Activated CD4-positive, alpha-beta T cell treated with anti-CD3 and anti-CD28 coated beads, Interleukin-2, Interleukin-6, amounts not matched to agents 100 ng/mL and 50 ng/mL, durations not matched to agents 16 hours and 8 hours (primary cell): ENCODE data around the gene DNMT3A.

Experiments used
- DNase-seq: peaks from one replicate; pipeline ENCODE4 v3.0.0-alpha.2; 2020

Gene DNMT3A

DNA sequence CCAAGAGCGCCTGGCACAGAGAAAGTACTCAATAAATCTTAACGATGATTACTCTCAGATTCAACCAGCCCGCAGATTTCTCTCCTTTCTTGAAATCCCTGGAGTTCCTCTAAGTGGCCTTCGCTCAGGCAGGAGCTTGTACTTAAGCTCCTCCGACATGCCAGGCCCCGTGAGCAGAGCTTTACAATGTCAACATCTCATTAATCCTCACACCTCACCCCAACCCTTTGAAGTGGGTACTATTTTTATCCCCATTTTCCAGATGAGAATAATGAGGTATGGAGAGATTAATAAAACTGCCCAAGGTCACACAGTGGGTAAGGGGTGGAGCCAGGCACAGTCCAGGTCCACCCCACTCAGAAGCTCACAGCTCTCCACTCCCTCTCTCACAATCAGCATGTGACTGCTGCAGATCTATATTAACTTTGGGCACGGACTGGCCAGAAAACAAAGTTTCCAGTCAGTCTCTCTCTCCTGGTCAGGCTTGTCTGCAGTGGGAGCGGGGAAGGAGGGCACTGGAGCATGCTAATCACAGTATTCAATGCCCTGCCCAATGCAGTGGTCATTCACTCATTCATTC, 18.0 kb downstream of the DNMT3A start:
- DNase-seq, result no peak

GRCh38 chr2:25323042-25323514, 18.6 kb downstream of the DNMT3A start:
- DNase-seq, result peak; percentile 68

- DNase-seq, result no peak
Observed at GRCh38 chr2:25322312-25322711, 19.4 kb downstream of the DNMT3A start.

DNA sequence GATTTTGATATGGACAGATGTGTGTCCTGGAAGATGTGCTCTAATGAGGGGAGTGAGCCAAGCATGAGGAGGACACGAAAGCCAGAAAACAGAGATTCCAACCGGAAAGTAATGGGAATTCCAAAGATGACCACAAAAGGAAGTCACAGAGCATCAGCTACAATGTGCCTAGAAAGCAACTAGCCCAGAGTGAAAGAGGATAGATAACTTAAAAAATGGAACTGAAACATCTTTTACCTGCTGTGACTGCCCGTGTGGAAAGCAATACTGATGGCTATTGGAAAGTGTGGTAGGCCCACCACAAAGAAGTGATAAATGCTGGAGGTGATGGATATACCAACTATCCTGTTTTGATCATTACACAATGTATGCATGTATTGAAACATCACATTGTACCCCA, 21.6 kb downstream of the DNMT3A start:
- DNase-seq, result no peak

DNA sequence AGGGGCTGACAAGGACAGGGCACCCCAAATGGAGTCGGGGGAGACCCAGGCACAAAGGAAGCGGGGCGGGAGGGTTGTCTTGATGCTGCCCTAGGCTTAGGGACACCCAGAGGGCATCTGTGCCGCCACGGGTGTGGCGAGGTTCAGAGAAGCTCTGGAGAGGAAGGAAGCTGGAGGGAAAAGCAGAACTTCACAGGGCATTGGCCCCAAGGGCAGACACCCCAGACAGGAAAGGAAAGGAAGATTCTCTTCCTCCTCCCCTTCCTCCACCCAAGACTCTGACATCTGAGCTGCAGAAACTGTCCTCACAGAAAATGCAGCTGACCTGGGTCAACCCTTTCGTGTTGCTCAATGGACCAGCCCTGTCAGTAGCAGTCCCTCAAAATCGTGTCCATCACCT, 25.6 kb downstream of the DNMT3A start:
- no peak for DNase-seq

- DNase-seq, result no peak
Observed at GRCh38 chr2:25315316-25315680, 26.4 kb downstream of the DNMT3A start.

GRCh38 chr2:25314514-25315315, 27.0 kb downstream of the DNMT3A start:
- peak; percentile 94 for DNase-seq

DNA sequence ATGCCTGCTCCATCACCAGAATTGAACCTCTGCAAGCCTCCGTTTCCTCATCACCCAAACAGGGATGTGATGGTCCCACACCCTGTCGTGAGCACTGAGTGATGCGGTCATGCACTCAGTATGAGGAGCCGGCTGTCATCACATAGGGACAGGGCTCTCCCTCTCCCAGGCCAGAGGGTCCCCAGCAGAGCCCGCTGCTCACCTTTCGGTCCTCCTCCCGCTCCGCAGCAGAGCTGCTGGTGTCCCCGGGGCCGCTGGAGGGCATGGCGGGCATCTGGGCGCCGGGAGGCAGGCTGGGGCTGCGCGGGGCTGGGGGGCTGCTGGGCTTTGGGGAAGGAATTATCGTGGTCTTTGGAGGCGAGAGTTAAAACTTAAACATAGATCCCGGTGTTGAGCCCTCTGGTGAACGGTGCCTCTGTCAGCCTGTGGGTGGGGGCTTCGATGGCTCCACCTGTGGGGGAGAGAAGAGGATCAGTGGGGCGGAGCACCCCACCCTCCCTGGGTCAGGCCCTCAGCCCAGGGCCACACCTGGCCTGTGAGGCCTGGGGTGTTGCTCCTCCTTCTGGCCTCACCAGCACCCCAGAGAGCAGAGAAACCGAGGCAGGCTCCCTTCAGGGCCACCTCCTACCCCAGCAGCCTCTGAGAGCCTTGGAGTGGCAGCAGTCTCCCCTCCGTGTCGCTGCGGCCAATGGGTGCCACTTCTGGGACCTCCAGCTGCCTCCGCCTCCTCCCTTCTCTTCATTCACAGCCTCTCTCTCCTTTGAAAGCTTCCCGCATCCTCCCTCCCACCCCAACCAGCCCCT, 27.8 kb downstream of the DNMT3A start:
- peak; percentile 30 for DNase-seq

DNA sequence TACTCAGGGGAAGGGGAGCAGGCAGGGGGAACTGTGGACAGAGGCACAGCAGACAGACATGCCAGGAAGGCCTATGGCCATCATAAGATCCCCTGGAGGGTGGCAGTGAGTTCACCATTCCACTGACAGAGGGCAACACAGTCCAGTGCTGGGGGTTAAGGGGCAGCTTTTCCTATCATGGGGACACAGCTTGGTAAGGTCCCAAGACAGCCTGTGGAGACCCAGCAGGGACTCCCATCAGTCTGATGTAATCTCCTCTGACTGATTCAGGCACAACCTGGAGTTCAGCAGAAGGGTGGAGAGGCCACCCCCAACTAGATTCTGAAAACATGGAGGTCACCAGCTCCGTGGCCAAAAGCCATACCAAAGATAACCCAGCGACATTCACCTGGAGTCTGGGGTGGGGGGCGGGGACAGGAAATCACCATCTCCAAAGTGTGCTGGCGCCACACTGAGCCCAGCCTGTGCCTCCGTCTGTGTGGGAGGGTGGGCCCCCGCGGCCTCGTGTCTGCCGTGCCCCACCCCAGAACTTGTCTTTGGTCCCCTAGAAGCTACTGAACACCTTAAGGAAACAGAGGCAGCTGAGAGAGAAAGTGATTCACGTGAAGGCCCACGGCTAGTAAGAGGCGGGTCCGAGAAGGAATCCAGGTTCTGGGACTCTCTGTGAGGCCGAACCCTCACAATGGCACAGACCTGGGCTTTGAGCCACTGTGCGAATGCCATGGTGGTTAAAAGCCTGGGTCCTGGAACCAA, 28.6 kb downstream of the DNMT3A start:
- DNase-seq, result peak; percentile 37

DNA sequence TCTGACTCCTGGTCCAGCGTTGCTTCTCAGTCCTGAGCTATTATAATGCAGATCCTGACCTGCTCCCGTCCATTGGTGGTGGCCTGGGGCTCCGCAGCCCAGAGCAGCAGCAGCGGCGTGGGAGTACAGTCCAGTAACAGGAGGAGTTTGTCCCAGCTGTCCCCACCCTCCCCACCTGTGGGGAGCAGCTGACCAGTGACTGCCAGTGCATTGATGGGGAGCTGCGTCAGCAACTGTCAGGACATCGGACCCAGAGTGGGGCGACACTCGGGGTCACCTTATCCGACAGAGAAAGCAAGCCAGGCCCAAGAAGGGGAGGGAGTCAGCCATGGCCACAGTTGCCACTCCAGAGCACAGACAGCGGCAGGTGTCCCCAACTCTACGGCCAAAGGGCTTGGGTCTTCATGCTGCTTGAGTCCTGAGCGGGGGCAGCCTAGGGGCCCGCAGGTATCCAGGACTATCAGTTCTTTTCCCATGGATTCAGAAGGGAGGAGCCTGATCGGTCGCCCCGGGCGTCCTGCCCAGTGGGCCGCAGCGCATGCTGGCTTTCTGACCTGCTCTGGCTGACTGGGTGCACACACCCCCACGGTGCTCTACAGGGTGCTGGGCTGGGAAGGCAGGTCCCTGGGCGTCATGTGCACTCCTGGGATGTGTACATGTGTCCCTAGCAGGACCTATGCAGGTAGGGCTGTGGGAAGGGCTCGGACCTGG, 29.7 kb downstream of the DNMT3A start:
- no peak for DNase-seq

DNA sequence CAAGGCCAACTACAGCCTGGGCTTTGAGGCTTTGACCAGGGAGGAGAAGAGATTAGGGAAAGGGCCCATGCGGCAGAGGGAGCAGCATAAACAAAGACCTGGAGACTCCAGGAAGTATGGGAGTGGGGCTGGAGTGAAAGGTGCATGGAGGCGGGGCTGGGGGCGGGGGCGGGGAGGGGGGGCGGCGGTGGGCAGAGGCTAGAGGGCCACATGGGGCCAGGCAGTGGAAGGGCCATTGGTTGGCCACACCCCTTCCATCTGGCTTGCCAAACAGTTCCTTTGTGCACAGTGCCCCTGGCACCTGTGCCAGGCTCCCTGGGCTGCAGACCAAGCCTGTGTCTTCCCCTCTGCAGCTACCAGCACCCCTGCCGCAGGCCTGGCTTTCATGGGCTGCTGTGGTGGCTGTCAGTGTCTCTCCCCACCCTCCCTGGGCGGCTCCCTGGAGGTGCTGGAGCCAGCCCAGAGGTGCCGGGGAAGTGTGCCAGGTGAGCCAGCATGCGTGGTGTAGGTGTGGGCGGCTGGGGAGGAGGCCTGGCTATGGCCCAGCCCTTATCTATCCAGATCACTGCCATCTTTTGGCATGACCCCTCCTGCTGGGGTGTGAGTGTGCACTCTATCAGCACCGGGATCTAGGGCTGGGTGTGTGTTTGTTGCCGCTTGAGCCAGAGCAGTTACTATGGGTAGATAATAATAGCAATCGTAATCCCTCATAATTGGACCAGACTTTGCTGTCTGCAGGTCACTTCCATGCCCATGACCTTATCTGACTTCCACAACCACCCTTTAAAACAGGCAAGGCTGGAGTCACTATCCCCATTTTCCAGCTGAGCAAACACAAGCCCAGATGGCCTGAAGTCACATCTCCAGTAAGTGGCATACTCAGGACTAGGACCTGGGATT, 30.5 kb downstream of the DNMT3A start:
- no peak for DNase-seq

- DNase-seq, result no peak
Observed at GRCh38 chr2:25310709-25310964, 31.1 kb downstream of the DNMT3A start.

DNA sequence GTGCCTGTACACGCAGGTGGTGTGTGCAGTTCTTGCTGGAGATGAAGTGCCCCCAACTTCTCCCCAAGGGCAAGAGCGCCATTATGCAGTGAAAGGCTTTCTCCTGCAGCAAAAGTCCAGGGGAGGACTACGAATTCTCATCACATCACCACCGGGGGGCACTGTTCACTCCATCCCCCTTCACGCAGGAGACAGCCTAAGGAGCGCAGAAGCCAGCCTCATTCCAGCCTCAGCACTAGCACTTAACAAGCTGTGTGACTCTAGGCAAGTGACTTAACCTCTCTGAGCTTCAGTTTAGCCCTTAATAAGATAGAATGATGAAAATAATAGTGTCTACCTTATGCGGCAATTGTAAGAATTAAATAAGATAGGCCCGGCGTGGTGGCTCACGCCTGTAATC, 32.3 kb downstream of the DNMT3A start:
- peak; percentile 67 for DNase-seq

DNA sequence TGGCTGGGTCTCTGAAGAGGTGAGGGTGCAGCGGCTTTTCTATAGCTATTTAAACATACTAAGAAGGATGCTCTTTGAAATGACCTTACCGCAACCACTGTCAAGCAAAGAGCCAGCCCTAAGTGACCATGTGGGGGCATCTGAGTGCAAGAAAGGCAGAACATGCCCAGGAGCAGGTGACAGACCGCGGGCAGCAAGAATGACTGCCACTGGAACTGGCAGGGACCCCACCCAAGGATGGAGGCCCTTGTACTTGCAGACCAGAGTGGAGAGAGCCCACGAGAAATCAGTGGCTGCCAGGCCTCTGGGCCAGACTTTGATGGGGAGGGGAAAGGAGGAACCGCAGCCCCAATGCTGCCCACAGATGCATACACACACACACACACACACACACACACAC, 33.1 kb downstream of the DNMT3A start:
- DNase-seq, result no peak

DNA sequence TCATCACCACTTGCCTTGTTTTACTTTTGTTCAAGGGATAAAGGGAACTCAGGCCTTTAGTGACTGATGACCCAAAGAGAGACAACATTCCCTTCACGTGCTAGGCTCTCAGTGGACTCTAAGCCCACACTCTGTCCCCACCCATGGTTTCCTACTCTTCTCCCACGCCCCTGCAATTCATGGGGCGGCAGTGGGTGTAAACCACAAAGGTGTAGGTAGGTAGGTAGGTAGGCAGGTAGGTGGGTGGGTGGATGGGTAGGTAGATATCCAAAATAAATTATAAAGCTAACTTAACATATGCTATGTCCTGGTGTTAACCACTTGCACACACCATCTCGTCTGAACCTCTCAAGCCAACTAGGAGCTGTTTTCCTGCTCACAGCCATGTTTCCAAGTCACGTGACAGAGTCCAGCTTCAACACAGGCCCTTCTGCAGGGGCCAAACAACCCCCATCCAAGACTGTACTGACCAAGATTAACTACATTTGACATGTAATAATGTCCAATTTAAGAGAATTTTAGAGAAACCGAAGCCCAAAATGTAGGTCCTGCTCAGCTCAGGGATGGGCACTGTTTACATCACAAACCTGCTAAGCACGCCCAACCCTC, 33.7 kb downstream of the DNMT3A start:
- DNase-seq, result no peak

- no peak for DNase-seq
Observed at GRCh38 chr2:25306777-25307368, 34.9 kb downstream of the DNMT3A start.

- no peak for DNase-seq
Observed at GRCh38 chr2:25305775-25306174, 36.0 kb downstream of the DNMT3A start.

DNA sequence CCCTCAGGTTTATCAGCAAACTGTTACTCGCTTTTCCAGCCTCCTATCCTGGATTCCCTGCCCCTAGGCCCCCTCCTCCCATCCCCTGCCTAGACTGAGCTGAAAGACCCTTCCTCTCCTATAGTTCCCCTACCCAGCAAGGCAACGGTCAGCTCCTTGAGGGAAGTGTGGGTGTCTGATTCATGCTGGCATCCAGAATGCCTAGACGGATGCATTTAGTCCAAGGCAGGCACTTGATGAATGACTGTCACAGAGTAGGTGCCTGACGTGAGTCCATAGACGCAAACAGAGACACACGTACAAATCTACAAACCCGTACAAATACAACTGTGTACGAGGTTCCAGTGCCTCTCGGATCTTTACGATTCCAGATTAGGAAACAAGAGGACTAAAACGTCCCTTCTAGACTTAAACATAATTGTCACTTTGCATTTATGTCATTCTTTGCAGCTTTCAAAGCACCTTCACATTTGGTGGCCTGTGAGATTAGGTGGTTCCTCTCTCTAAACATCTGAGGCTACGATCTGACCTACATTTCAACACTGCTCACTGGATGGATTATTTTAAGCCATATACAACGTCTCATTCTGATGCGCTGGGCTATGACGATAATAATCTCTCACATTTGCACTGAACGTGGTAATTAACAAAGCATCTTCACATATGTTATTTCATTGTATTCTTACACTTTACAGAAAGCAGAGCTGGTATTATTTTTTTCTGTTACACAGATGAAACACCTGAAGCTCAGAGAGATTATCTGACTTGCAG, 36.7 kb downstream of the DNMT3A start:
- DNase-seq, result no peak

DNA sequence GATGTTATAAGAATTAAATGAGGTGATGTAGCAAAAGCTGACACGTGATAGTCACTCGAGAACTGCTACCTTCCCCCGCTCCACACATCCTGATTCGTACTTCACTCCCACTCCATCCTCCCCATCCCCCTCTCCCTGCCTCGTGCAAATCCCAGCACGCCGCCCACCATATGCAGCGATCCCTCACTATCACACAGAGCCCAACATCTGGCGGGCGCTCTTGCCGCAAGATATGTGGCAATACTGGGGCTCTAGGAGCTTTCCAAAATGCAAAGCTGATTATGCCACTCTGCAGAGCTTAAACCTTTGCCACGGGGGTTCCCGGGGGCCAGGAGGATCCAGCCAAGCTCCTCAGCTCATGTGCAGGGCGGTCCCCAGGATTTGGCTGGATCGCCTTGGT, 37.4 kb downstream of the DNMT3A start:
- no peak for DNase-seq

GRCh38 chr2:25303633-25304236, 38.0 kb downstream of the DNMT3A start:
- no peak for DNase-seq
